KMS-11 (cell line): ENCODE measurements around the gene NFE2.

Experiments used
- H2AFZ ChIP-seq: fragments of 200-600 bp; sonication (generic); 2 replicates; pipeline ENCODE4 v1.6.1; 2016; ENCODE audit warnings: antibody characterized with exemption, mixed run types, low read depth
- H3K27ac ChIP-seq: fragments of 200-600 bp; sonication (generic); 2 replicates; pipeline ENCODE4 v1.6.1; 2016; ENCODE audit warnings: mild to moderate bottlenecking, mixed run types
- H3K27me3 ChIP-seq: fragments of 200-600 bp; sonication (generic); 2 replicates; pipeline ENCODE4 v1.6.1; 2017; ENCODE audit warnings: mild to moderate bottlenecking, low read depth, mixed run types, moderate library complexity; ENCODE audit not compliant: insufficient read depth
- H3K36me3 ChIP-seq: fragments of 200-600 bp; sonication (generic); 2 replicates; pipeline ENCODE4 v1.6.1; 2017; ENCODE audit warnings: mild to moderate bottlenecking, mixed run types; ENCODE audit not compliant: insufficient read depth
- H3K4me1 ChIP-seq: fragments of 200-600 bp; sonication (generic); 2 replicates; pipeline ENCODE4 v1.6.1; 2016; ENCODE audit warnings: mild to moderate bottlenecking, low read depth, mixed run types; ENCODE audit not compliant: poor library complexity, severe bottlenecking
- H3K4me2 ChIP-seq: fragments of 200-600 bp; sonication (generic); 2 replicates; pipeline ENCODE4 v1.7.0; 2016; ENCODE audit warnings: mild to moderate bottlenecking, mixed run types
- H3K4me3 ChIP-seq: fragments of 200-600 bp; sonication (generic); IDR thresholded peaks from 2 replicates; pipeline ENCODE4 v1.6.1; 2017; ENCODE audit warnings: low read depth, low read length, mixed read lengths; ENCODE audit not compliant: insufficient read depth
- H3K79me2 ChIP-seq: fragments of 200-600 bp; sonication (generic); 2 replicates; pipeline ENCODE4 v1.6.1; 2016; ENCODE audit warnings: low read depth, mixed run types; ENCODE audit not compliant: insufficient read depth
- H3K9ac ChIP-seq: fragments of 200-600 bp; sonication (generic); 2 replicates; pipeline ENCODE4 v1.6.1; 2016; ENCODE audit warnings: mild to moderate bottlenecking, mixed run types
- H4K20me1 ChIP-seq: fragments of 200-600 bp; sonication (generic); 2 replicates; pipeline ENCODE4 v1.6.1; 2016; ENCODE audit warnings: mild to moderate bottlenecking, mixed run types; ENCODE audit not compliant: insufficient read depth
- TF ChIP-seq, protein P1 (sequence below): fragments of 200-600 bp; sonication (generic); conservative IDR thresholded peaks from 2 replicates; pipeline ENCODE4 v1.6.1; 2017; ENCODE audit warnings: low read depth, mild to moderate bottlenecking, antibody characterized with exemption, low read length, moderate library complexity, mixed read lengths

Gene NFE2

DNA sequence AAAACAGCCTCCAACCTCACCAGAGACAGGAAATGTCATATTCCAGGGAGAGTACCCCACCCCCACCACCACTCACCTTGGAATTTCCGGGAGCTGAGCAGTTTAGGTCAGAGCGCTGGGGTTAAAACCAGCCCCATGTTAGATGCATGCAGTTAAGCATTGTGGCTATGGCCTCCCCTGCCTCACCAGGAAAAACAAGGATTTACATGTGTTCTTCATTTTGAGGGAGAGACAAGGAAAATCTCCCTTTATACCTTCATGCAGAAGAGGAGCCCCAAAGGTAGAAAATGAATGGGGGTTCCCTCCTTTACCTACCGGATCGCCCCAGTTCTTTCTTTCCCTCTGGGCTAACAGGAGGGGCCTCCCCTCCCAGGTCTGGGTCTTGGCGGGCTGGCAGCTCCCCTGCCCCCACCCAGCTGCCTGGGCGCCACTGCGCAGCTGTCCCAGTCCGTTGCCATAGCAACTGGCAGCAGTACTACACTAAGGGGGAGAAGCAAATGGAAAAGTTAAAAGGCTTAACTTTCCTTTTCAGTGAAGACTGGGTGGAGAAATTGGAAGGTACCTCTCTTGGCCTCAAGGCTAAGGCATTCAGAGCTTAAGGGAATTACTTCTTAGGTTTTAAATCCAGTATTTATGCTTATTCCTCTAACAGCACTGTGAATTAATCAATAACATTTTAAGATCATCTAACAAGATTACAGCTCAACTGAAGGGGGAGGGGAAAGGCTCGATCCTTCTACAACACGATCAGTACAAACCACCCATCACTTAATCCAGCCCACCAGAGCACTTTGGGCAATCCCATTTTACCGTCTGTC lies 41.4 kb downstream of the NFE2 start:
- Histone ChIP-seq H3K4me3 (no peak overlapping the region), H3K79me2 (peaks cover 5% of the 10 kb centered on the region; the same call in 1 of the 2 replicates), H3K4me2 (peak overlapping the region; percentile 50), H3K36me3 (no peaks in the 10 kb centered on the region; the same call in 1 of the 2 replicates), H4K20me1 (no peaks in the 10 kb centered on the region), H3K27ac (peak overlapping the region; percentile 47), H3K27me3 (no peaks in the 10 kb centered on the region), H2AFZ (peak overlapping the region; percentile 11; the same call in 1 of the 2 replicates), H3K4me1 (peaks cover 47% of the 10 kb centered on the region), H3K9ac (peak overlapping the region; percentile 19; the same call in 1 of the 2 replicates)
- TF ChIP-seq, protein P1, sequence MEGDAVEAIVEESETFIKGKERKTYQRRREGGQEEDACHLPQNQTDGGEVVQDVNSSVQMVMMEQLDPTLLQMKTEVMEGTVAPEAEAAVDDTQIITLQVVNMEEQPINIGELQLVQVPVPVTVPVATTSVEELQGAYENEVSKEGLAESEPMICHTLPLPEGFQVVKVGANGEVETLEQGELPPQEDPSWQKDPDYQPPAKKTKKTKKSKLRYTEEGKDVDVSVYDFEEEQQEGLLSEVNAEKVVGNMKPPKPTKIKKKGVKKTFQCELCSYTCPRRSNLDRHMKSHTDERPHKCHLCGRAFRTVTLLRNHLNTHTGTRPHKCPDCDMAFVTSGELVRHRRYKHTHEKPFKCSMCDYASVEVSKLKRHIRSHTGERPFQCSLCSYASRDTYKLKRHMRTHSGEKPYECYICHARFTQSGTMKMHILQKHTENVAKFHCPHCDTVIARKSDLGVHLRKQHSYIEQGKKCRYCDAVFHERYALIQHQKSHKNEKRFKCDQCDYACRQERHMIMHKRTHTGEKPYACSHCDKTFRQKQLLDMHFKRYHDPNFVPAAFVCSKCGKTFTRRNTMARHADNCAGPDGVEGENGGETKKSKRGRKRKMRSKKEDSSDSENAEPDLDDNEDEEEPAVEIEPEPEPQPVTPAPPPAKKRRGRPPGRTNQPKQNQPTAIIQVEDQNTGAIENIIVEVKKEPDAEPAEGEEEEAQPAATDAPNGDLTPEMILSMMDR: no peak

DNA sequence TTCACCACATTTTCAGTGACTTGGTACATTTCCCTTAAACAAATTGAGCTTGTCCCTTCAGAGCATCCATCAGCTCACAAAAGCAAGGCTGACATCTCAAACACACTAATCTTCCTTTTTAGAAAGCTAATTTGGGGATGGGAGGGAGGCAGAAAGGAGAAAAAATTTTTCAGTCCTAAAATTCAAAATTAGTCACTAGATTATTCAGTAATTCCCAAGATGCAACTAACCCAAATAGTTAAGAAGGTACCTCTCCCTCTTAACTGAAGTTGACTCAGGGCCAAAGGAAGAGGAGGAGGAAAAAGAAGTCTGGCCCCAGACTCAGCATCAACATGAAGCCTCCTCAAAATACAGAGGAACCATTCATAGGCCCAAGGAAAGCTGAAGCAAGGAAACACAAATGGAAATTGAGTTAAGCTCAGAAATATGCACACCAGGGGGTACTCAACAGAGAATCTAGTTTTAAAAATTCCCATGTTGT lies 42.6 kb downstream of the NFE2 start:
- peak overlapping the region; percentile 50; the same call in 1 of the 2 replicates for H3K4me2 ChIP-seq
- peaks cover 47% of the 10 kb centered on the region for H3K4me1 ChIP-seq
- H3K36me3 ChIP-seq: no peaks in the 10 kb centered on the region; the same call in 1 of the 2 replicates
- peaks cover 5% of the 10 kb centered on the region; the same call in 1 of the 2 replicates for H3K79me2 ChIP-seq
- H3K27me3 ChIP-seq: no peaks in the 10 kb centered on the region
- TF ChIP-seq, protein P1: no peak
- no peaks in the 10 kb centered on the region for H4K20me1 ChIP-seq
- no peak overlapping the region for H3K9ac ChIP-seq
- no peak overlapping the region for H2AFZ ChIP-seq
- no peak overlapping the region for H3K4me3 ChIP-seq
- H3K27ac ChIP-seq: no peak overlapping the region

DNA sequence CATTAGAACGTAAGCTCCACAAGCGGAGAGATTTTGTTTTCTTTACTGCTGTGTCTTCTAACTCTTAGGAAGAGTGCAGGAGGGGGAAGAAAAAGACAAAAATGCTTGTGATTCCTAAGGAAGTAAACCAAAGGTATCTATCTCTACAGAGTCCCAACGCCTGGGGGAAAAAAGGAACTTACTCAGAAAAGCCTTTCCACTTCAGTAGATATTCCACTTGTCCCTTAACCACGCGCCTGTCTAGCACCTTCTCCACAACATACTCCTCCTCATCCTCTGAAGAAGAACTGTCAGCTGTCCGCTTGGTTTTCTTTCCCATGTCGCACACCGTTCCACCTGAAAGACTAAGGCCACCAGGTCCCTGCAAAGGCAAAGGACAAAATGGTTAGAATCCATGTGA lies 43.5 kb downstream of the NFE2 start:
- H3K36me3 ChIP-seq: no peaks in the 10 kb centered on the region; the same call in 1 of the 2 replicates
- H3K4me1 ChIP-seq: peaks cover 43% of the 10 kb centered on the region
- H3K27ac ChIP-seq: no peak overlapping the region
- no peak overlapping the region for H3K4me3 ChIP-seq
- TF ChIP-seq, protein P1: no peak
- H3K79me2 ChIP-seq: peaks cover 5% of the 10 kb centered on the region; the same call in 1 of the 2 replicates
- no peak overlapping the region for H3K9ac ChIP-seq
- H3K27me3 ChIP-seq: no peaks in the 10 kb centered on the region
- no peaks in the 10 kb centered on the region for H4K20me1 ChIP-seq
- H3K4me2 ChIP-seq: no peak overlapping the region
- no peak overlapping the region for H2AFZ ChIP-seq

DNA sequence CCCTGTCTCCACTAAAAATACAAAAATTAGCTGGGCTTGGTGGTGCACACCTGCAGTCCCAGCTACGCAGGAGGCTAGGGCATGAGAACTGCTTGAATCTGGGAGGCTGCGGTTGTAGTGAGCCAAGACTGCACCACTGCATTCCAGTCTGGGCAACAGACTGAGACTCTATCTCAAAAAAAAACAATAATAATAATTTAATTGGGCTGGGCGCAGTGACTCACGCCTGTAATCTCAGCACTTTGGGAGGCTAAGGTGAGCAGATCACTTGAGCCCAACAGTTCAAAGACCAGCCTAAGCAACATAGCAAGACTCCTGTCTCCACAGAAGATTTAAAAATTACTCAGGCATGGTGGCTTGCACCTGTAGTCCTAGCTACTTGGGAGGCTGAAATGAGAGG lies 47.6 kb downstream of the NFE2 start:
- H3K9ac ChIP-seq: no peak overlapping the region
- H3K79me2 ChIP-seq: no peaks in the 10 kb centered on the region; the same call in 1 of the 2 replicates
- H3K27ac ChIP-seq: no peak overlapping the region
- H2AFZ ChIP-seq: no peak overlapping the region
- no peak overlapping the region for H3K4me2 ChIP-seq
- H4K20me1 ChIP-seq: no peaks in the 10 kb centered on the region
- H3K4me1 ChIP-seq: peaks cover 6% of the 10 kb centered on the region
- TF ChIP-seq, protein P1: 0 out of 2 replicates have a peak, but pooled peaks have one; percentile 6
- no peaks in the 10 kb centered on the region for H3K27me3 ChIP-seq
- H3K36me3 ChIP-seq: peaks cover 3% of the 10 kb centered on the region; the same call in 1 of the 2 replicates
- no peak overlapping the region for H3K4me3 ChIP-seq
